HUES64 (cell line): Measurements from ENCODE around the gene AKT3.

Source experiments
- H3K27ac ChIP-seq: 2 replicates; pipeline ENCODE4 v1.7.0; 2013; ENCODE audit warnings: low read depth, low read length, inconsistent platforms
- H3K27me3 ChIP-seq: 2 replicates; pipeline ENCODE4 v1.6.1; 2013; ENCODE audit warnings: mild to moderate bottlenecking, low read length; ENCODE audit not compliant: insufficient read depth
- H3K36me3 ChIP-seq: 2 replicates; pipeline ENCODE4 v1.6.1; 2013; ENCODE audit warnings: mild to moderate bottlenecking, low read length; ENCODE audit not compliant: insufficient read depth
- H3K4me1 ChIP-seq: 2 replicates; pipeline ENCODE4 v1.6.1; 2013; ENCODE audit warnings: mild to moderate bottlenecking, low read length, moderate library complexity; ENCODE audit not compliant: insufficient read depth
- H3K4me3 ChIP-seq: 2 replicates; pipeline ENCODE4 v1.5.1; 2013; ENCODE audit warnings: mild to moderate bottlenecking, low read length, moderate library complexity
- H3K9ac ChIP-seq: 2 replicates; pipeline ENCODE4 v1.6.1; 2013; ENCODE audit warnings: mild to moderate bottlenecking, low read depth, low read length
- H3K9me3 ChIP-seq: 2 replicates; pipeline ENCODE4 v1.6.1; 2013; ENCODE audit warnings: low read depth, low read length; ENCODE audit not compliant: insufficient read depth
- WGBS: fragments of 150-250, 120-280 bp; methylation state at CpG from one replicate; pipeline ENCODE4 v1.1.7; 2013; ENCODE audit warnings: missing lambda C conversion rate; 5-methylcytosine and 5-hydroxymethylcytosine counted together

The AKT3 gene

GRCh38 chr1:243587285-243587684 is 262.8 kb downstream of the AKT3 start:
- Histone ChIP-seq H3K9ac (no peak overlapping the region), H3K4me1 (no peaks in the 10 kb centered on the region), H3K27ac (no peak overlapping the region), H3K4me3 (no peak overlapping the region), H3K27me3 (no peaks in the 10 kb centered on the region), H3K36me3 (0 out of 2 replicates have a peak, but pooled peaks cover under 1% of the 10 kb centered on the region), H3K9me3 (peaks cover 13% of the 10 kb centered on the region; the same call in 1 of the 2 replicates)
- 95% methylated on average over 12 of the region's 12 CpGs for WGBS

GRCh38 chr1:243585982-243586381 is 264.1 kb downstream of the AKT3 start:
- Histone ChIP-seq H3K36me3 (0 out of 2 replicates have a peak, but pooled peaks cover 4% of the 10 kb centered on the region), H3K4me3 (no peak overlapping the region), H3K4me1 (no peaks in the 10 kb centered on the region), H3K9ac (no peak overlapping the region), H3K27ac (no peak overlapping the region), H3K27me3 (no peaks in the 10 kb centered on the region), H3K9me3 (peaks cover 16% of the 10 kb centered on the region; the same call in 1 of the 2 replicates)
- 100% methylated on average over 1 of the region's 1 CpG for WGBS

GRCh38 chr1:243582326-243582725 is 267.7 kb downstream of the AKT3 start:
- Histone ChIP-seq H3K9ac (no peak overlapping the region), H3K4me3 (no peak overlapping the region), H3K27ac (no peak overlapping the region), H3K9me3 (peaks cover 16% of the 10 kb centered on the region; the same call in 1 of the 2 replicates), H3K27me3 (no peaks in the 10 kb centered on the region), H3K4me1 (no peaks in the 10 kb centered on the region), H3K36me3 (0 out of 2 replicates have a peak, but pooled peaks cover 4% of the 10 kb centered on the region)
- WGBS: 89% methylated on average over 1 of the region's 1 CpG

GRCh38 chr1:243580984-243581383 is 269.1 kb downstream of the AKT3 start:
- WGBS: 94% methylated on average over 1 of the region's 1 CpG
- H3K9ac ChIP-seq: no peak overlapping the region
- H3K27me3 ChIP-seq: no peaks in the 10 kb centered on the region
- H3K9me3 ChIP-seq: peaks cover 19% of the 10 kb centered on the region; the same call in 1 of the 2 replicates
- H3K27ac ChIP-seq: no peak overlapping the region
- no peak overlapping the region for H3K4me3 ChIP-seq
- no peaks in the 10 kb centered on the region for H3K4me1 ChIP-seq
- H3K36me3 ChIP-seq: 0 out of 2 replicates have a peak, but pooled peaks cover 4% of the 10 kb centered on the region

GRCh38 chr1:243580072-243580471 is 270.0 kb downstream of the AKT3 start:
- H3K4me1 ChIP-seq: no peaks in the 10 kb centered on the region
- H3K36me3 ChIP-seq: 0 out of 2 replicates have a peak, but pooled peaks cover 4% of the 10 kb centered on the region
- H3K9ac ChIP-seq: no peak overlapping the region
- no peak overlapping the region for H3K27ac ChIP-seq
- H3K27me3 ChIP-seq: no peaks in the 10 kb centered on the region
- no peak overlapping the region for H3K4me3 ChIP-seq
- WGBS: 65% methylated on average over 4 of the region's 5 CpGs
- peaks cover 13% of the 10 kb centered on the region; the same call in 1 of the 2 replicates for H3K9me3 ChIP-seq

- WGBS: 99% methylated on average over 2 of the region's 2 CpGs
- Histone ChIP-seq H3K27me3 (no peaks in the 10 kb centered on the region), H3K27ac (no peak overlapping the region), H3K4me1 (no peaks in the 10 kb centered on the region), H3K9ac (no peak overlapping the region), H3K4me3 (no peak overlapping the region), H3K36me3 (no peaks in the 10 kb centered on the region), H3K9me3 (peaks cover 3% of the 10 kb centered on the region; the same call in 1 of the 2 replicates)
Observed at GRCh38 chr1:243575070-243575469, 275.0 kb downstream of the AKT3 start.

- H3K4me1 ChIP-seq: no peaks in the 10 kb centered on the region
- H3K9ac ChIP-seq: no peak overlapping the region
- no peaks in the 10 kb centered on the region for H3K36me3 ChIP-seq
- peaks cover 3% of the 10 kb centered on the region; the same call in 1 of the 2 replicates for H3K9me3 ChIP-seq
- no peak overlapping the region for H3K27ac ChIP-seq
- no peaks in the 10 kb centered on the region for H3K27me3 ChIP-seq
- no peak overlapping the region for H3K4me3 ChIP-seq
- 97% methylated on average over 7 of the region's 7 CpGs for WGBS
Observed at GRCh38 chr1:243572940-243573339, 277.1 kb downstream of the AKT3 start.

GRCh38 chr1:243568793-243569192 is 281.2 kb downstream of the AKT3 start:
- Histone ChIP-seq H3K36me3 (no peaks in the 10 kb centered on the region), H3K9ac (no peak overlapping the region), H3K4me3 (no peak overlapping the region), H3K4me1 (no peaks in the 10 kb centered on the region), H3K27ac (no peak overlapping the region), H3K9me3 (no peaks in the 10 kb centered on the region), H3K27me3 (no peaks in the 10 kb centered on the region)
- 98% methylated on average over 4 of the region's 4 CpGs for WGBS

GRCh38 chr1:243564814-243565213 is 285.2 kb downstream of the AKT3 start:
- Histone ChIP-seq H3K9me3 (peaks cover 9% of the 10 kb centered on the region; the same call in 1 of the 2 replicates), H3K27ac (no peak overlapping the region), H3K4me3 (no peak overlapping the region), H3K36me3 (peaks cover 16% of the 10 kb centered on the region; the same call in 1 of the 2 replicates), H3K4me1 (no peaks in the 10 kb centered on the region), H3K9ac (no peak overlapping the region), H3K27me3 (no peaks in the 10 kb centered on the region)

GRCh38 chr1:243563732-243564131 is 286.3 kb downstream of the AKT3 start:
- H3K27ac ChIP-seq: no peak overlapping the region
- no peaks in the 10 kb centered on the region for H3K4me1 ChIP-seq
- H3K4me3 ChIP-seq: no peak overlapping the region
- H3K9ac ChIP-seq: no peak overlapping the region
- H3K27me3 ChIP-seq: no peaks in the 10 kb centered on the region
- 93% methylated on average over 3 of the region's 4 CpGs for WGBS
- peaks cover 16% of the 10 kb centered on the region; the same call in 1 of the 2 replicates for H3K36me3 ChIP-seq
- H3K9me3 ChIP-seq: peaks cover 9% of the 10 kb centered on the region; the same call in 1 of the 2 replicates

- 96% methylated on average over 1 of the region's 1 CpG for WGBS
- Histone ChIP-seq H3K4me3 (no peak overlapping the region), H3K9me3 (peaks cover 9% of the 10 kb centered on the region; the same call in 1 of the 2 replicates), H3K9ac (no peak overlapping the region), H3K27ac (no peak overlapping the region), H3K36me3 (peaks cover 16% of the 10 kb centered on the region; the same call in 1 of the 2 replicates), H3K27me3 (no peaks in the 10 kb centered on the region), H3K4me1 (no peaks in the 10 kb centered on the region)
Observed at GRCh38 chr1:243562473-243562872, 287.6 kb downstream of the AKT3 start.
